Measurements from ENCODE around the gene TMEM42. TPM values are rescaled to one million over a fixed set of nuclear protein-coding genes. Genes with fewer than 3 reads are reported as not detected.

Gene TMEM42
- total RNA-seq, 1 experiment from 2014 or later = 15.0 TPM

GRCh38 chr3:44913868-44914468, 52.3 kb downstream of the TMEM42 start:
- Mint-ChIP-seq H3K27me3 (ENCODE audit: low read depth) (peaks cover 7% of the 10 kb centered on the region), H3K27ac (no peak overlapping the region), H3K4me3 (no peak overlapping the region), H3K9me3 (0 out of 2 replicates have a peak, but pooled peaks cover 7% of the 10 kb centered on the region), H3K4me1 (0 out of 2 replicates have a peak, but pooled peaks cover 4% of the 10 kb centered on the region), H3K36me3 (no peaks in the 10 kb centered on the region)
- DNase-seq (ENCODE audit: low spot score) (peak; percentile 81), ATAC-seq (peak; percentile 80)
- ChIA-PET CTCF (interaction anchor here (0.5 to 2.7 kb wide), 12 partner anchors 10 to 382 kb away, joined by 3 to 16 read pairs (median 4); partner anchors contain the start of genes EXOSC7 and ZDHHC3), POLR2A (no interaction called here)
- TF ChIP-seq, protein P1, sequence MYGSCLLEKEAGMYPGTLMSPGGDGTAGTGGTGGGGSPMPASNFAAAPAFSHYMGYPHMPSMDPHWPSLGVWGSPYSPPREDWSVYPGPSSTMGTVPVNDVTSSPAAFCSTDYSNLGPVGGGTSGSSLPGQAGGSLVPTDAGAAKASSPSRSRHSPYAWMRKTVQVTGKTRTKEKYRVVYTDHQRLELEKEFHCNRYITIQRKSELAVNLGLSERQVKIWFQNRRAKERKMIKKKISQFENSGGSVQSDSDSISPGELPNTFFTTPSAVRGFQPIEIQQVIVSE (CRISPR knock-in tag; IDR thresholded peaks at IDR 0.05; ENCODE audit: borderline replicate concordance) = no peak
- TF ChIP-seq NR3C1 (CRISPR knock-in tag; conservative IDR thresholded peaks at IDR 0.05; ENCODE audit: low read depth) (no peak), HMGA2 (CRISPR knock-in tag; IDR thresholded peaks at IDR 0.05) (no peak), SMAD4 (CRISPR knock-in tag; IDR thresholded peaks at IDR 0.05) (no peak), SP1 (CRISPR knock-in tag; conservative IDR thresholded peaks at IDR 0.05) (0 out of 2 replicates have a peak, but pooled peaks have one; percentile 15), ATF6 (CRISPR knock-in tag; IDR thresholded peaks at IDR 0.05) (no peak), JUN (CRISPR knock-in tag; IDR thresholded peaks at IDR 0.05) (no peak), PREB (CRISPR knock-in tag; IDR thresholded peaks at IDR 0.05; ENCODE audit: borderline replicate concordance) (no peak), ZNF416 (CRISPR knock-in tag; IDR thresholded peaks at IDR 0.05) (no peak)
- TF ChIP-seq, protein P2, sequence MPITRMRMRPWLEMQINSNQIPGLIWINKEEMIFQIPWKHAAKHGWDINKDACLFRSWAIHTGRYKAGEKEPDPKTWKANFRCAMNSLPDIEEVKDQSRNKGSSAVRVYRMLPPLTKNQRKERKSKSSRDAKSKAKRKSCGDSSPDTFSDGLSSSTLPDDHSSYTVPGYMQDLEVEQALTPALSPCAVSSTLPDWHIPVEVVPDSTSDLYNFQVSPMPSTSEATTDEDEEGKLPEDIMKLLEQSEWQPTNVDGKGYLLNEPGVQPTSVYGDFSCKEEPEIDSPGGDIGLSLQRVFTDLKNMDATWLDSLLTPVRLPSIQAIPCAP (CRISPR knock-in tag; IDR thresholded peaks at IDR 0.05) = no peak
- TF ChIP-seq, protein P3, sequence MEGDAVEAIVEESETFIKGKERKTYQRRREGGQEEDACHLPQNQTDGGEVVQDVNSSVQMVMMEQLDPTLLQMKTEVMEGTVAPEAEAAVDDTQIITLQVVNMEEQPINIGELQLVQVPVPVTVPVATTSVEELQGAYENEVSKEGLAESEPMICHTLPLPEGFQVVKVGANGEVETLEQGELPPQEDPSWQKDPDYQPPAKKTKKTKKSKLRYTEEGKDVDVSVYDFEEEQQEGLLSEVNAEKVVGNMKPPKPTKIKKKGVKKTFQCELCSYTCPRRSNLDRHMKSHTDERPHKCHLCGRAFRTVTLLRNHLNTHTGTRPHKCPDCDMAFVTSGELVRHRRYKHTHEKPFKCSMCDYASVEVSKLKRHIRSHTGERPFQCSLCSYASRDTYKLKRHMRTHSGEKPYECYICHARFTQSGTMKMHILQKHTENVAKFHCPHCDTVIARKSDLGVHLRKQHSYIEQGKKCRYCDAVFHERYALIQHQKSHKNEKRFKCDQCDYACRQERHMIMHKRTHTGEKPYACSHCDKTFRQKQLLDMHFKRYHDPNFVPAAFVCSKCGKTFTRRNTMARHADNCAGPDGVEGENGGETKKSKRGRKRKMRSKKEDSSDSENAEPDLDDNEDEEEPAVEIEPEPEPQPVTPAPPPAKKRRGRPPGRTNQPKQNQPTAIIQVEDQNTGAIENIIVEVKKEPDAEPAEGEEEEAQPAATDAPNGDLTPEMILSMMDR (IDR thresholded peaks at IDR 0.05) = peak; percentile 83
- TF ChIP-seq, protein P4, sequence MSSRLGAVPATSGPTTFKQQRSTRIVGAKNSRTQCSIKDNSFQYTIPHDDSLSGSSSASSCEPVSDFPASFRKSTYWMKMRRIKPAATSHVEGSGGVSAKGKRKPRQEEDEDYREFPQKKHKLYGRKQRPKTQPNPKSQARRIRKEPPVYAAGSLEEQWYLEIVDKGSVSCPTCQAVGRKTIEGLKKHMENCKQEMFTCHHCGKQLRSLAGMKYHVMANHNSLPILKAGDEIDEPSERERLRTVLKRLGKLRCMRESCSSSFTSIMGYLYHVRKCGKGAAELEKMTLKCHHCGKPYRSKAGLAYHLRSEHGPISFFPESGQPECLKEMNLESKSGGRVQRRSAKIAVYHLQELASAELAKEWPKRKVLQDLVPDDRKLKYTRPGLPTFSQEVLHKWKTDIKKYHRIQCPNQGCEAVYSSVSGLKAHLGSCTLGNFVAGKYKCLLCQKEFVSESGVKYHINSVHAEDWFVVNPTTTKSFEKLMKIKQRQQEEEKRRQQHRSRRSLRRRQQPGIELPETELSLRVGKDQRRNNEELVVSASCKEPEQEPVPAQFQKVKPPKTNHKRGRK (CRISPR knock-in tag; IDR thresholded peaks at IDR 0.05; ENCODE audit: borderline replicate concordance) = no peak

- POLR2A ChIA-PET = interaction anchor here (0.9 kb wide), 1 partner anchor 26 kb away, joined by 3 read pairs; no protein-coding TSS in a partner anchor
These were observed 53.2 kb downstream of the TMEM42 start for GRCh38 chr3:44914936-44915335.

More at GRCh38 chr3:44914936-44915335, 53.2 kb downstream of the TMEM42 start:
- H3K4me1 Mint-ChIP-seq = 0 out of 2 replicates have a peak, but pooled peaks cover 4% of the 10 kb centered on the region
- peaks cover 3% of the 10 kb centered on the region for H3K27me3 Mint-ChIP-seq (ENCODE audit: low read depth)
- DNase-seq (ENCODE audit: low spot score) (peak; percentile 44), ATAC-seq (peak; percentile 84)
- H3K36me3 Mint-ChIP-seq = no peaks in the 10 kb centered on the region
- H3K9me3 Mint-ChIP-seq = 0 out of 2 replicates have a peak, but pooled peaks cover 5% of the 10 kb centered on the region
- no peak overlapping the region for H3K27ac Mint-ChIP-seq
- no peak overlapping the region for H3K4me3 Mint-ChIP-seq
- TF ChIP-seq, protein P3 (IDR thresholded peaks at IDR 0.05) = peak; percentile 24; the same call in 1 of the 2 replicates
- no peak for TF ChIP-seq JAZF1 (CRISPR knock-in tag; IDR thresholded peaks at IDR 0.05)
- TF ChIP-seq GRHL2 (CRISPR knock-in tag; IDR thresholded peaks at IDR 0.05; ENCODE audit: insufficient replicate concordance, severe bottlenecking) = no peak
- TF ChIP-seq, protein P5, sequence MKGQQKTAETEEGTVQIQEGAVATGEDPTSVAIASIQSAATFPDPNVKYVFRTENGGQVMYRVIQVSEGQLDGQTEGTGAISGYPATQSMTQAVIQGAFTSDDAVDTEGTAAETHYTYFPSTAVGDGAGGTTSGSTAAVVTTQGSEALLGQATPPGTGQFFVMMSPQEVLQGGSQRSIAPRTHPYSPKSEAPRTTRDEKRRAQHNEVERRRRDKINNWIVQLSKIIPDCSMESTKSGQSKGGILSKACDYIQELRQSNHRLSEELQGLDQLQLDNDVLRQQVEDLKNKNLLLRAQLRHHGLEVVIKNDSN (CRISPR knock-in tag; IDR thresholded peaks at IDR 0.05) = no peak
- CTCF ChIA-PET = interaction anchor here (0.6 to 2.7 kb wide), 14 partner anchors 9 to 383 kb away, joined by 3 to 16 read pairs (median 4); partner anchors contain the start of genes EXOSC7 and ZDHHC3
